Measurements from ENCODE around the gene SIX4.

Gene SIX4

GRCh38 chr14:60721326-60722106, 2.6 kb downstream of the SIX4 start:
- peak; percentile 16 for DNase-seq

DNA sequence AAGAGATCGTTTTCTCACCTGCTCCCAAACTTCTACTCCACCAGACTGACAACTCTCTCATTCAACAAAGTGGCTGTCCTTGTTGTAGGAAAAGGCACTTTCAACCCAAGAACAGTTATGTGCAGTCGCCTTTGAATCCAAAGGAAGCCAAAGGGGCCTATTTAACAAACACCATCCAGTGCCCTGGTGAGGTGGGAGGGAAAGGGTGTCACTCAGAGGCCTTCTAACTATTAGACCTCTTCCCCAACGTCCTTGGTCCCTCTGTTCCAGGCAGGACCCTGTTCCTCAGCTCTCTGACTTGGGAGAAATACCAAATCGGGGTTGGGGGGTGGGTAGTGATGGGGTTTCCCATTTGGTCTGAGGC, 3.2 kb downstream of the SIX4 start:
- no peak for DNase-seq

DNA sequence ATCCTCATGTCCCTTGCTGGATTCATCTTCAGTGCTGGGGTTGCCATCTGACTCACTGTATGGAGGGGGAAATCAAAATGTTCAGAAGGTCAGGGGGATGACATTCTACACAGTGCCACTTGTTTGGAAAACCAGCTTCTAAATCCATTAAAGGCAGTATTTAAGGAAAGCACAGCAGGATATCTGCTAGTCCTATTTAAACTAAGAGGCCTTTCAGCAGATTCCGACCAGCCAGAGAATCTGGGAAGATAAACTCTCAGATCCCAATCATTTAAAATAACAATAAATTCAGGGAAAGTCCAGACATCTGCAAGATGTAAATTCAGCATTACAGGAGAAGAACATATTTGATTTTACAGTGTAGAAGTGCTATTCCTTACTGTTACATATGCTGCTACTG, 3.8 kb downstream of the SIX4 start:
- no peak for DNase-seq

GRCh38 chr14:60713513-60713912, 10.6 kb downstream of the SIX4 start:
- DNase-seq: no peak

- no peak for DNase-seq
Measured at GRCh38 chr14:60710494-60710893, 13.7 kb downstream of the SIX4 start.

- no peak for DNase-seq
Measured at GRCh38 chr14:60707858-60708257, 16.3 kb downstream of the SIX4 start.

DNA sequence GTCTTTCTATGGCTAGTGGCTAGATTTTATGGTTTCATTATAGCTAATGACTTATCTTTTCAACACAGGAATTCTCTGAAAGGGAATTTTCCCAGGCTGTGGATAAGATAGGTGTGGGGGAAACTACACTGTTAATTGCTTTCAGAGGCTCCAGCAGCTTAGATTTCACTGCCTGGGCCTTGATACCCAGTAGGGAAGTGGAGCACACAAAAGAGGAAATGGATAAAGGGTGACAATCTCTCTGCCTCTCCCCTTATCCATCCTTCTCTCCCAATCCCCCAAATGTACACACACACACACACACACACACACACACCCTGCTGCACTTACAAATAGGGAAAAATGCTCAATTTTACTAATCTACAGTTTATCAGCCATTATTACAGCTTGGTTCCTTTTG, 19.1 kb downstream of the SIX4 start:
- no peak for DNase-seq

- no peak for DNase-seq
Measured at GRCh38 chr14:60700598-60700997, 23.6 kb downstream of the SIX4 start.

DNA sequence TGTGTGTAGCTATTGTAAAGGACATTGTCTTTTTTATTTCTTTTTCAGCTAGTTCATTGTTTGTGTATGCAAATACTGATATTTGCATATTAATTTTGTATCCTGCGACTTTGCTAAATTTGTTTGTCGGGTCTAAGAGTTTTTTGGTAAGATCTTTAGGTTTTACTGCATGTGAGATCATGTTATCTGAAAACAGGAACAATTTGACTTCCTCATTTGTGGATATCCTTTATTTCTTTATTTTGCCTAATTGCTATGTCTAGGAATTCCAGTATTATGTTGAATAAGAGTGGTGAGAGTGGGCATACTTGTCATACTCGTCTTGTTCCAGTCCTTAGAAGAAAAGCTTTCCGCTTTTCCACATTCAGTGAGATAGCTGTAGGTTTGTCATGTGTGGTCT, 28.8 kb downstream of the SIX4 start:
- DNase-seq: no peak

- no peak for DNase-seq
Measured at GRCh38 chr14:60691383-60692113, 32.6 kb downstream of the SIX4 start.

- no peak for DNase-seq
Measured at GRCh38 chr14:60686865-60687264, 37.3 kb downstream of the SIX4 start.

GRCh38 chr14:60684203-60684602, 39.9 kb downstream of the SIX4 start:
- no peak for DNase-seq

- no peak for DNase-seq
Measured at GRCh38 chr14:60681271-60681670, 42.9 kb downstream of the SIX4 start.

GRCh38 chr14:60680511-60680910, 43.6 kb downstream of the SIX4 start:
- DNase-seq: no peak

- no peak for DNase-seq
Measured at GRCh38 chr14:60679566-60680258, 44.4 kb downstream of the SIX4 start.

GRCh38 chr14:60677701-60678100, 46.5 kb downstream of the SIX4 start:
- no peak for DNase-seq

GRCh38 chr14:60670989-60671388, 53.2 kb downstream of the SIX4 start:
- DNase-seq: no peak

DNA sequence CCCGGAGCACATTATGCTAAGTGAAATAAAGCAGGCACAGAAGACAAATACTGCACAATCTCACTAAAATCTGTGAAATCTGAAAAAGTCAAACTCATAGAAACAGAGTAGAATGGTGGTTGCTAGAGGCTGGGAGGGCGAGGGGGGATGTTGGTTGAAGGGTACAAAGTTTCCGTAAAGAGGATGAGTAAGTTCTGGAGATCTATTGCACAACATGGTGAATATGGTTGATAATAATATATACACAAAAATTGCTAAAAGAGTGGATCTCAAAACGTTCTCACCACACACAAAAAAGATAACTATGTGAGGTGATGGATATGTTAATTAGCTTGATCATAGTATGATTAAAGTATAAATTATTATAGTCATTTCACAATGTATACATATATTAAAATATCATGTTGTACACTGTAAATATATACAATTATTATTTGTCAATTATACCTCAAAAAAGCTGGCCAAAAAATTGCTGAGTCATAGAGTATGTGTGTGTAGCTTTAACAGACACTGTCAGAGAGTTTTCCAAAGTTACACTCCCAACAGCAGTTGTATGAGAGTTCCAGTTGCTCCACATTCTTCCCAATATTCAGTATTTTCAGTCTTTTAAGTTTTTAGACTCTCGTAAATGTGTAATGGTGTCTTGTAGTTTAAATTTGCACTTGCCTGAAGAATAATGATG, 55.6 kb downstream of the SIX4 start:
- DNase-seq: no peak

GRCh38 chr14:60665177-60665550, 59.0 kb downstream of the SIX4 start:
- DNase-seq: no peak

- no peak for DNase-seq
Measured at GRCh38 chr14:60662982-60663381, 61.2 kb downstream of the SIX4 start.

DNA sequence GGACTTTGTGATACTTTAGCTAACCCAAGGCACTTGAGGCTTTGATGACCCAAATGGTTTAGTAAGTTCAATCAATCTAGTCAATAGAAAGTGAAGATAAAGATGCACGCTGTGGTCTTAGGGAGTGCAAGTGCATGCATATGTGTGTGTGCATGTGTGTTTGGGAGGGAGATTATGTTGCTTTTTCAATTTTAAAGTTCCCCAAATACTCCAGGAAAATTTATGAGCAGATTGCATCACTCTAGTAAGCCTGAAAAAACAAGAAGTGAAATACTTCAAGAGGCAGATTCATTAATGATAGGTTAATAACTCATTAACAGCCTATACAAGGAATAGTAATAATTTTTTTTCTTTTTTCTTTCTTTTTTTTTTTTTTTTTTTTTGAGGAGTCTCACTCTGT, 62.4 kb downstream of the SIX4 start:
- DNase-seq: no peak
